GM18508 (cell line): Measurements from ENCODE around the gene EPS8L2.

Experiments
- ATAC-seq: cut with Tn5 transposase; IDR thresholded peaks from one replicate; pipeline ENCODE4 v1.9.1; 2021; ENCODE audit warnings: moderate number of reproducible peaks; ENCODE audit not compliant: insufficient read depth, unreplicated experiment

EPS8L2 gene

GRCh38 chr11:705646-706438 lies at the start of gene EPS8L2:
Gene EPS8L2, plus strand, starts transcription at chr11:706231. Its CDS starts 3,177 bp downstream, at chr11:709408.
- ATAC-seq = no peak

DNA sequence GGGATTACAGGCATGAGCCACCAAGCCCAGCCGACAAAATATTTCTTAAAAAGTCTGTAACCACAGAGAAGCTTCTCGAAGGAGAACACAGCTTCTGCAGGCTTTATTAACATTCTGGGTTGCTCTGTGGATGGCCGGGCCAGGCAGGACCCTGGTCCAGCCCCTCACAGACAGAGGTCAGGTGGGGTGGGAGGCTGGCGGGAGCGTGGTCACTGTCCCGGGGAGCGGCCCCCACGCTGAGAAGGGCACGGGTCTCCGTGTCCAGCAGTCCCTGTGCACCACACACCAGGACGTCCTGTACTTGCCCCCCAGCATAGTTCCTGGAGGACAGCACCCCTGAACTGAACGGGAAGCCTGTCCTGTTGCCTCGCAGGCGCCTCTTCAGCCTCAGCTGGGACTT lies 49.6 kb upstream of the EPS8L2 start:
- no peak for ATAC-seq

GRCh38 chr11:656866-657265 lies 49.2 kb upstream of the EPS8L2 start:
- no peak for ATAC-seq

DNA sequence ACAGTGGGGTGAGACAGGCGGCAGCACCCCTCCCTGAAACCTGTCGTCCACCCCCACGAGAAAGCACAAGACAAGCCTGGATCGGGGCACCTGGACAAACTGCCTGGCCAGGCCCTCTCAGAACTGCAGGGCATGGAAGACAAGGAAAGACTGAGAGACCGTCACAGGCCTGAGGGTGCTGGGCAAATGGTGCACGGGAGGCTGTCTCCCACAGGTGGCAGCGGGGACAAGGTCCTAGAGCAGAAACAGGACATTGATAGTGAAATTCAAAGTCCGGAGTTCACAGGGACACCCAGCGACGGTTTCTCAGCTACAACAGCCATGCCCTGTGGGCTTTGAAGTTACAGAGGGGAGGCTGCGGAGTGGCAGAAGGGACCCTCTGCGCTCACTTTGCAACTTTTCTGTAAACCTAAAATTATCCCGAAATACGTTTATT lies 48.3 kb upstream of the EPS8L2 start:
- no peak for ATAC-seq

GRCh38 chr11:659532-660085 lies 46.4 kb upstream of the EPS8L2 start:
- no peak for ATAC-seq

DNA sequence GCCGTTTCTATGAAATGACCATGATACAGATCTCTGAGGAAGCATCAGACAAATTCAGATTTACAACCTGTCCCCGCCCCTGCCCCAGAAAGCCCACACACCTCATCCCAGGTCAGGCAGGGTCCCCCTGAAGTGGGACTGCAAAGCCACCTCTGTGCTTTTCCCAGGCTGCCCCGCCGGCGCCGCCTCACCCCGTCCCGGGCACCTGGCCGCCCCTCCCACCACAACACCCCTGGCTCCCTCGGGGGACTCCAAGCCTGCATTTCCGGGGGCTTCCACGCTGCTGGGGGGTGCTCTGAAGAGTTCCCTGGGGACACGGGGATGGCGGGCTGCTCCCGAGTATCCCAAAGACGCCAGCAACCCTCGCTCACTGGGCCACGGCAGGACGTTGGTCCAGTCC lies 45.8 kb upstream of the EPS8L2 start:
- no peak for ATAC-seq

- no peak for ATAC-seq
Observed at GRCh38 chr11:660681-661444, 45.2 kb upstream of the EPS8L2 start.

DNA sequence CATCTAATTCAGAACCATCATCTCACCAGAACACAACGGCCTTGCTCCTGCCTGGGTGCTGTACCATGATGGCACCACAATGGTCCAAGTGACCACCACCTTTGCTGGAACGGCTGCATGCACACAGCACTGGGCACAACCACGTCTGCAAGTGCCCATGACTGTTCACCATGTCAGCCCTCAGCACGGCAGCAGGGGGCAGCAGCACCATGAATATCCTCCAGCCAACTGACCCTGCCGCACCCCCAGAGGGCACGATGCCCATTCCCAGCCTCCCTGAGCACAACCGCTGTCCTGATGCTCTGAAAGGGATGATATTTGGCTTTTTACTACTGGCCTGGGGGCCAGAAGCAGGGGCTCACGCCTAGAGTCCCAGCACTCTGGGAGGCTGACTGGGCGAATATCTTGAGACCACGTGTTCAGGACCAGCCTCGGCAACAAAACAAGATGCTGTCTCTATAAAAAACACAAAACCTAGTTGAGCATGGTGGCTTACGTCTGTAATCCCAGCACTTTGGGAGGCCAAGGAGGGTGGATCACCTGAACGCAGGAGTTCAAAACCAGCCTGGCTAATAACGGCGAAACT lies 43.2 kb upstream of the EPS8L2 start:
- ATAC-seq = no peak

DNA sequence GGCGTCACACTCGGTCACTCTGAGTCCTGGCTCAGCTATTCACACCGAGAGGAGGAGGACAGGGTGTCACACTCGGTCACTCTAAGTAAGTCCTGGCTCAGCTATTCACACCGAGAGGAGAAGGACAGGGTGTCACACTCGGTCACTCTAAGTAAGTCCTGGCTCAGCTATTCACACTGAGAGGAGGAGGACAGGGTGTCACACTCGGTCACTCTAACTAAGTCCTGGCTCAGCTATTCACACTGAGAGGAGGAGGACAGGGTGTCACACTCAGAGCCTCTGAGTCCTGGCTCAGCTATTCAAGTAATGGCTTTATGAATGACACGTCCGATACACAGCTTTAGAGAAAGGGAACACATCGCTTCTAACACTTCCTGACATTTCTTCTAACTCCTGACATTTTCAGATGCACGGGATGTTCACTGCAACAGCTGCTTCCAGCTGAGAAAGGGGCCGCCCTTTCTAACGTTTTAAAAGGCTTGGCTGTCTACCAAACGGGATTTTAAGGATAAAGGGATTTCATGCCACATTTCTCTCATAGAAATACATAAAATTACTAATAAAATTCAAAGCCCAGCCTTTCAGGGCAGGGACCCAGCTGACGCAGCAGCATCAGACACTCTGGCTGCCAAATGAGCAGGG lies 40.8 kb upstream of the EPS8L2 start:
- ATAC-seq = no peak

- no peak for ATAC-seq
Observed at GRCh38 chr11:665704-666281, 40.2 kb upstream of the EPS8L2 start.

- no peak for ATAC-seq
Observed at GRCh38 chr11:673866-674265, 32.2 kb upstream of the EPS8L2 start.

GRCh38 chr11:674406-674805 lies 31.6 kb upstream of the EPS8L2 start:
- ATAC-seq = no peak

- no peak for ATAC-seq
Observed at GRCh38 chr11:678297-678696, 27.7 kb upstream of the EPS8L2 start.

GRCh38 chr11:679271-680207 lies 26.5 kb upstream of the EPS8L2 start:
- no peak for ATAC-seq

DNA sequence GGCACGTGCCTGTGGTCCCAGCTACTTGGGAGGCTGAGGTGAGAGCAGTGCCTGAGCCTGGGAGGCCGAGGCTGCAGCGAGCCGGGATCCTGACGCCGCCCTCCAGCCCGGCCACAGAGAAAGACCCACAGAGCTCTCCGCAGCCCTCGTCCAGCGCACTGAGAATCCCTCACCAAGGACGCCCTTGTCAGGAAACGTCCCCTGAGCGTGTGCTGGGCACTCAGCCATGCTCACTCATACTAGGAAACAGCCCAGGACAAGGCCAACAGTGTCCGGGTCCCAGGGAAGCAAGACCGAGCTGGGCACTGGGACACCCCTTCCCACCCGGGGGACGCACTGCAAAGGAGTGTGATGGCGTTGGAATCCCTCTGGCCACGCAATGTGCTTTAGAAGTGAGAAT lies 25.6 kb upstream of the EPS8L2 start:
- ATAC-seq = no peak

- no peak for ATAC-seq
Observed at GRCh38 chr11:680970-681369, 25.1 kb upstream of the EPS8L2 start.

GRCh38 chr11:686451-687243 lies 19.4 kb upstream of the EPS8L2 start:
- ATAC-seq = no peak

DNA sequence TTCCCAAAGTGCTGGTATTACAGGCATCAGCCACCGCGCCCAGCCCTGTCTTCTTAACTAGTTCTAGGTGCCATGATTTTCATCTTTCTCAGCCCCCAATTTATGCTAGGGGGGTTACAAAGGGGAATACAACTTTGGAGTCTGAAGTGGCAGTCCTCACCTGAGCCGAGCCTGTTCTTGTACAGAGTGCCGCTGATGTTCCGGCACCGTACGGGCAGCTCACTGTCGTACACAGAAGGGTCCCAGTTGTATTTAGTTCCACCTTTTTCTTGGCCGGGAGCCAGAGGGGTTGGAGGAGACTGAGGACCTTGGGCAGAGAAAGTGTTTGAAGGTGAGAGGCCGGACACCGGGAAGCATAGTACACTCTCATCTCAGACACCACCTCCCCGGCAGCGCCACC lies 18.3 kb upstream of the EPS8L2 start:
- no peak for ATAC-seq
